NCI-H748 (cell line): ENCODE measurements around the gene LCORL.
"Not testable (repeated sequence)": the region's sequence is repeated elsewhere in the genome, so short reads cannot be mapped to it uniquely, and the experiment has no call there.

Experiments
- DNase-seq: peaks from one replicate; lab custom pipeline; 2025; ENCODE audit not compliant: unreplicated experiment; lab: John Stamatoyannopoulos, UW

LCORL gene

GRCh38 chr4:17859793-17860406 is 161.7 kb downstream of the LCORL start:
- DNase-seq = no peak

DNA sequence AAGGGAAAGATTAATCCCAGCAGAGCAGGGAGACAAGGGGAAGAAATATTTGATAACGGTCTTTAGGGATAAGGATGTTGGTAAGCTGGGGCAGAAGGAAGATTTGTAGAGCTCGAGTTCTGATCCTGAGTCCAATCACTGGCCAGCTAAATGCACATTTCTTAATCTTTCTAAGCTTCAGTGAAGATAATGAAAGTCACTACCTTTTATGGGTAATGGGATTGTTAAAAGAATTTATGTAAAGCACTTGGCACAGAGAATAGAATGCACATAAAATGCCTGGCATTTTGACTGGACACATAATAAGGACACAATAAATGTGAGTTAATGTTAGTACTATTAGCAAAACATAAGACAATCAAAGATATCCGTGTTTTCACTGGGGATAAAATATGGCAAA is 167.5 kb downstream of the LCORL start:
- DNase-seq = no peak

- no peak for DNase-seq
These were observed 169.6 kb downstream of the LCORL start for GRCh38 chr4:17851959-17852358.

DNA sequence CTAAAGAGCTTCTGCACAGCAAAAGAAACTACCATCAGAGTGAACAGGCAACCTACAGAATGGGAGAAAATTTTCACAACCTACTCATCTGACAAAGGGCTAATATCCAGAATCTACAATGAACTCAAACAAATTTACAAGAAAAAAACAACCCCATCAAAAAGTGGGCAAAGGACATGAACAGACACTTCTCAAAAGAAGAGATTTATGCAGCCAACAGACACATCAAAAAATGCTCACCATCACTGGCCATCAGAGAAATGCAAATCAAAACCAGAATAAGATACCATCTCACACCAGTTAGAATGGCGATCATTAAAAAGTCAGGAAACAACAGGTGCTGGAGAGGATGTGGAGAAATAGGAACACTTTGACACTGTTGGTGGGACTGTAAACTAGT is 171.3 kb downstream of the LCORL start:
- DNase-seq = not testable (repeated sequence)

DNA sequence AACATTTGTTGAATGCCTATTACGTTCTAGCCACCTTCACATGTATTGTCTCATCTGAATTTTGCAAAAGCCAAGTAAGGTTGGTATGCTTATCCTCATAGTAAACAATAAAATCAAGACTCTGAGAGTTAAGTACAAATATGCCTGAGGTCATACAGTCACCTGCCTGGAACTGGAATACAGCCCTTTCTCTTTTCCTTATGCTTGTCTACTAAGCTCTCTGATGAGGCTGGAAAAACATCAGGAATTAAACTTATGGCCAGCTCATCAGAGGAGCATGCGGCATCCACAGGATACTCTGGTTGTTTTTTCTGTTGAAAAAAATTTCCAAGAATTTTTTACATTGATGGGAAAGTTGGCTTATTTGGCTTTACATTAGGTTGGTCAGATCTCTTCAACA is 175.3 kb downstream of the LCORL start:
- no peak for DNase-seq

- DNase-seq = no peak
These were observed 197.5 kb downstream of the LCORL start for GRCh38 chr4:17823871-17824669.

GRCh38 chr4:17817027-17817426 is 204.5 kb downstream of the LCORL start:
- DNase-seq = peak; percentile 10

DNA sequence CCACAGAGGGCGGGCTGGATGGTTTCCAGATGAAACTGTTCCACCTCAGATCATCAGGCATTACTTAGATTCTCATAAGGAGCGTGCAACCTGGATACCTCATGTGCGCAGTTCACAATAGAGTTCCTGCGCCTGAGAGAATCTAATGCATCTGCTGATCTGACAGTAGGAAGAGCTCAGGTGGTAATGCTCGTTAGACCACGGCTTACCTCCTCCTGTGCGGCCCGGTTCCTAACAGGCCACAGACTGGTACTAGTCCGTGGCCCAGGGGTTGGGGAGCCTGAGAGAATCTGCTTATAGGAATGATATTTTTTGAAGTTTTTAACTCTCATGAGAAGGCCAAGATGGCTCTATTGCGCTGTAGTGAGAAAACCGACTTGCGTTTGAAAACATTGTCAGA is 205.4 kb downstream of the LCORL start:
- DNase-seq = no peak

- no peak for DNase-seq
These were observed 207.4 kb downstream of the LCORL start for GRCh38 chr4:17814140-17814539.

GRCh38 chr4:17812801-17813200 is 208.8 kb downstream of the LCORL start:
- no peak for DNase-seq

- no peak for DNase-seq
These were observed 209.4 kb downstream of the LCORL start for GRCh38 chr4:17812125-17812524.

GRCh38 chr4:17811078-17811603 is 210.4 kb downstream of the LCORL start:
- no peak for DNase-seq

- DNase-seq = peak; percentile 98
These were observed 211.1 kb downstream of the LCORL start, which contains the start of the genes DCAF16 and NCAPG for GRCh38 chr4:17810260-17811077. Gene DCAF16 (minus strand): TSS chr4:17810757. CDS start chr4:17804141, 6,616 bp downstream. Gene NCAPG (plus strand): TSS chr4:17810979. CDS start chr4:17811078, 99 bp downstream.

DNA sequence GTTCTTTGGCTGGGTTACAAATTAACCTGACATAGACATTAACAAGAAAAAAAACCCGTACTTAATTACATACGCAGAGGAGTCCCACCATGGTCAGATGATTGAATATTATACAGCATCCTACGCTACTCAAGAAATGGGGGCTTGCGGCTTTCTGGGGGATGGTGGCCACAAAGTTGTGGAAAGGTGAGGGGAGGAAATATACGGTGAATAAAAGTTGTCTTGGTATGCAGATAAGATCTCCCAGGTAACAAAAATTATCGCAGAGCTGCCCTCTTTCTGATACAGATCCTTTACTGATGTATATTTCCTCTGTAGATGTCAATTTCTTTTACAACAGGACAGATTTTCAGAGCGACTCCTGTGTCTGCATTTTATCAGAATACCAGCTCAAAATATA is 211.9 kb downstream of the LCORL start:
- no peak for DNase-seq

- DNase-seq = no peak
These were observed 214.1 kb downstream of the LCORL start for GRCh38 chr4:17807446-17807845.

- DNase-seq = no peak
These were observed 215.9 kb downstream of the LCORL start for GRCh38 chr4:17805580-17806155.

- DNase-seq = no peak
These were observed 223.7 kb downstream of the LCORL start for GRCh38 chr4:17797808-17798207.

DNA sequence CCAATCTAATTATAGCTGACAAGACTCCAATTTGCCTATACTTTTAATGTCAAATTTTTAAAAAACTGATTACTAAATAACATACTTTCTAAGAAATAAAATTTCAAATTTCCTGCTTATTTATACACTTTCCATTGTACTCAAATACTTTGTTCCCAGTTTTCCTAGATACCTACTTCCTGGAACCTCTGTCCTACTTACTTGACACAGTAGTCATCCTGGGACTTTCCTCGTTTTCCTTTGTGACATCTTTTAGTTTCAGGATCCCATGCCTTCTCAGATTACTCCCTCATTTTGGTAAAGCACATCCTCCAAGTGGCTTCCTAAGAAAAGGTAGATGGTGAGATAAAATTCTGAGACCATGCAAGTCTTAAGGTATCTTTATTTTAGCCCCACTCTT is 226.8 kb downstream of the LCORL start:
- DNase-seq = no peak
